Loucy (cell line): ENCODE measurements around the gene ADH5.

Source experiments
- EZH2phosphoT487 ChIP-seq: fragments of 200-600 bp; IDR thresholded peaks from 2 replicates; pipeline ENCODE4 v1.6.1; 2018; ENCODE audit warnings: antibody characterized with exemption, mild to moderate bottlenecking, moderate library complexity, borderline replicate concordance
- TF ChIP-seq, protein P1 (sequence below): fragments of 200-600 bp; sonication (generic); conservative IDR thresholded peaks from 2 replicates; pipeline ENCODE4 v1.5.1; 2014; ENCODE audit warnings: mild to moderate bottlenecking, antibody characterized with exemption, low read length

DNA sequence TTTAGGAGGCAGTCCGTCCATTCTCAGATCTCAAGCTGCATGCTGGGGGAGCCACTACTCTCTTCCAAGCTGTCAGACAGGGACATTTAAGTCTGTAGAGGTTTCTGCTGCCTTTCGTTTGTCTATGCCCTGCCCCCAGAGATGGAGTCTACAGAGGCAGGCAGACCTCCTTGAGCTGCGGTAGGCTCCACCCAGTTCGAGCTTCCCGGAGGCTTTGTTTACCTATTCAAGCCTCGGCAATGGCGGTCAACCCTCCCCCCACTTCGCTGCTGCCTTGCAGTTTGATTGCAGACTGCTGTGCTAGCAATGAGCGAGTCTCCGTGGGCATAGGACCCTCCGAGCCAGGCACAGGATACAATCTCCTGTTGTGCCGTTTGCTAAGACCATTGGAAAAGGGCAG, 10.7 kb upstream of the ADH5 start:
- TF ChIP-seq, protein P1, sequence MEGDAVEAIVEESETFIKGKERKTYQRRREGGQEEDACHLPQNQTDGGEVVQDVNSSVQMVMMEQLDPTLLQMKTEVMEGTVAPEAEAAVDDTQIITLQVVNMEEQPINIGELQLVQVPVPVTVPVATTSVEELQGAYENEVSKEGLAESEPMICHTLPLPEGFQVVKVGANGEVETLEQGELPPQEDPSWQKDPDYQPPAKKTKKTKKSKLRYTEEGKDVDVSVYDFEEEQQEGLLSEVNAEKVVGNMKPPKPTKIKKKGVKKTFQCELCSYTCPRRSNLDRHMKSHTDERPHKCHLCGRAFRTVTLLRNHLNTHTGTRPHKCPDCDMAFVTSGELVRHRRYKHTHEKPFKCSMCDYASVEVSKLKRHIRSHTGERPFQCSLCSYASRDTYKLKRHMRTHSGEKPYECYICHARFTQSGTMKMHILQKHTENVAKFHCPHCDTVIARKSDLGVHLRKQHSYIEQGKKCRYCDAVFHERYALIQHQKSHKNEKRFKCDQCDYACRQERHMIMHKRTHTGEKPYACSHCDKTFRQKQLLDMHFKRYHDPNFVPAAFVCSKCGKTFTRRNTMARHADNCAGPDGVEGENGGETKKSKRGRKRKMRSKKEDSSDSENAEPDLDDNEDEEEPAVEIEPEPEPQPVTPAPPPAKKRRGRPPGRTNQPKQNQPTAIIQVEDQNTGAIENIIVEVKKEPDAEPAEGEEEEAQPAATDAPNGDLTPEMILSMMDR: no peak
- no peak for TF ChIP-seq EZH2phosphoT487
